LoVo (cell line): Measurements from ENCODE around the gene CRYGB.
A peak's percentile ranks its signal among the peaks of the same experiment; 100 is the strongest.

Experiments
- DNase-seq: peaks from one replicate; pipeline ENCODE4 v3.0.0-alpha.2; 2016; ENCODE audit warnings: low spot score

The CRYGB gene

GRCh38 chr2:208146006-208146405 is at the start of gene CRYGB:
Gene CRYGB, minus strand, starts transcription at chr2:208146158. Its CDS starts 38 bp downstream, at chr2:208146120.
- no peak for DNase-seq

GRCh38 chr2:208195531-208195930 is 49.6 kb upstream of the CRYGB start:
- no peak for DNase-seq

GRCh38 chr2:208192611-208193236 is 46.8 kb upstream of the CRYGB start:
- peak; percentile 44 for DNase-seq

- DNase-seq, result no peak
Observed at GRCh38 chr2:208189810-208190503, 44.0 kb upstream of the CRYGB start, which contains the start of gene C2orf80. Gene C2orf80, minus strand, starts transcription at chr2:208190030. Its CDS starts 3,044 bp downstream, at chr2:208186986.

GRCh38 chr2:208189069-208189809 is 43.3 kb upstream of the CRYGB start:
- no peak for DNase-seq

GRCh38 chr2:208186893-208187292 is 40.9 kb upstream of the CRYGB start:
- no peak for DNase-seq

- DNase-seq, result no peak
Observed at GRCh38 chr2:208186465-208186864, 40.5 kb upstream of the CRYGB start.

- DNase-seq, result no peak
Observed at GRCh38 chr2:208183972-208184705, 38.2 kb upstream of the CRYGB start.

GRCh38 chr2:208183526-208183925 is 37.6 kb upstream of the CRYGB start:
- no peak for DNase-seq

- no peak for DNase-seq
Observed at GRCh38 chr2:208182835-208183234, 36.9 kb upstream of the CRYGB start.

- DNase-seq, result no peak
Observed at GRCh38 chr2:208179028-208179609, 33.2 kb upstream of the CRYGB start.

- DNase-seq, result no peak
Observed at GRCh38 chr2:208175840-208176153, 29.8 kb upstream of the CRYGB start.

- DNase-seq, result peak; percentile 86
Observed at GRCh38 chr2:208175069-208175839, 29.3 kb upstream of the CRYGB start.

GRCh38 chr2:208174144-208174543 is 28.2 kb upstream of the CRYGB start:
- DNase-seq, result no peak

- DNase-seq, result no peak
Observed at GRCh38 chr2:208172125-208172524, 26.2 kb upstream of the CRYGB start.

GRCh38 chr2:208164951-208165755 is 19.2 kb upstream of the CRYGB start:
- no peak for DNase-seq

GRCh38 chr2:208163489-208163888 is 17.5 kb upstream of the CRYGB start, which contains the start of gene CRYGA:
Gene CRYGA, minus strand, starts transcription at chr2:208163589. Its CDS starts 33 bp downstream, at chr2:208163556.
- DNase-seq, result no peak

GRCh38 chr2:208156439-208156838 is 10.5 kb upstream of the CRYGB start:
- DNase-seq, result no peak

GRCh38 chr2:208153156-208153555 is 7.2 kb upstream of the CRYGB start:
- DNase-seq, result no peak

GRCh38 chr2:208150956-208151355 is 5.0 kb upstream of the CRYGB start:
- no peak for DNase-seq
